SK-N-SH (cell line): ENCODE data around the gene MDH2. TPM values are rescaled to one million over a fixed set of nuclear protein-coding genes. Genes with fewer than 3 reads are reported as not detected.

Experiments
- CTCF ChIA-PET: fragments of 300-600, 350-600 bp; formaldehyde crosslinking; extraction: SDS; loops from one replicate; lab custom pipeline; 2021; lab: Yijun Ruan, JAX
- POLR2A ChIA-PET: fragments of 350-600 bp; sonication (Branson Sonifier 250); formaldehyde crosslinking; extraction: SDS; loops from one replicate; lab custom pipeline; 2020; ENCODE audit warnings: antibody characterized with exemption, inconsistent platforms; lab: Yijun Ruan, JAX
- DNase-seq: peaks from one replicate; pipeline ENCODE4 v3.0.0; 2012
- H2AFZ ChIP-seq: fragments of 200-600 bp; sonication (generic); 2 replicates; pipeline ENCODE4 v1.8.1; 2016; ENCODE audit warnings: antibody characterized with exemption, mild to moderate bottlenecking, low read depth
- H3F3A ChIP-seq: fragments of 200-600 bp; sonication (generic); replicated peaks from 2 replicates; pipeline ENCODE3; 2016; ENCODE audit warnings: antibody characterized with exemption, mild to moderate bottlenecking; ENCODE audit not compliant: insufficient read depth
- H3K27ac ChIP-seq, 2 experiments: fragments of 200-500 bp in 1 of 2; fragments of 200-600 bp in 1 of 2; sonication (Bioruptor generic) in 1 of 2; sonication (generic), shearing (Covaris generic) in 1 of 2; 2 replicates each; pipeline versions ENCODE4 v1.5.1 to v1.6.1; 2014 to 2016; ENCODE audit warnings: low read depth in 2 of 2, inconsistent platforms in 1 of 2, low read length in 1 of 2, mild to moderate bottlenecking in 1 of 2, mixed read lengths in 1 of 2
- H3K27me3 ChIP-seq: fragments of 200-600 bp; sonication (generic), shearing (Covaris generic); 2 replicates; pipeline ENCODE4 v1.6.1; 2016; ENCODE audit warnings: mixed run types; ENCODE audit not compliant: insufficient read depth
- H3K36me3 ChIP-seq, 2 experiments: fragments of 200-500 bp in 1 of 2; fragments of 200-600 bp in 1 of 2; sonication (Bioruptor generic) in 1 of 2; sonication (generic) in 1 of 2; replicated peaks in 1 of 2; 2 replicates each; pipeline versions ENCODE3 to v1.5.1; 2014 to 2016; ENCODE audit warnings: low read length in 1 of 2, mild to moderate bottlenecking in 1 of 2; ENCODE audit not compliant: insufficient read depth in 2 of 2, control insufficient read depth in 1 of 2
- H3K4me1 ChIP-seq, 2 experiments: fragments of 200-500 bp in 1 of 2; fragments of 200-600 bp in 1 of 2; sonication (Bioruptor generic) in 1 of 2; sonication (generic), shearing (Covaris generic) in 1 of 2; 2 replicates each; pipeline versions ENCODE4 v1.5.1 to v1.6.1; 2014 to 2016; ENCODE audit warnings: low read depth in 1 of 2, low read length in 1 of 2, mixed run types in 1 of 2; ENCODE audit not compliant: insufficient read depth in 2 of 2, control insufficient read depth in 1 of 2
- H3K4me2 ChIP-seq: fragments of 200-600 bp; sonication (generic), shearing (Covaris generic); 2 replicates; pipeline ENCODE4 v1.6.1; 2017; ENCODE audit warnings: mixed run types
- H3K4me3 ChIP-seq, 2 experiments: fragments of 200-500 bp in 1 of 2; fragments of 200-600 bp in 1 of 2; sonication (Bioruptor generic) in 1 of 2; sonication (generic), shearing (Covaris generic) in 1 of 2; 2 replicates each; pipeline versions ENCODE4 v1.5.1 to v1.8.1; 2014 to 2016; ENCODE audit warnings: low read depth in 2 of 2, inconsistent platforms in 1 of 2, low read length in 1 of 2, mild to moderate bottlenecking in 1 of 2, mixed read lengths in 1 of 2, moderate library complexity in 1 of 2
- H3K79me2 ChIP-seq: fragments of 200-600 bp; sonication (generic); 2 replicates; pipeline ENCODE4 v1.8.1; 2017; ENCODE audit warnings: mild to moderate bottlenecking; ENCODE audit not compliant: insufficient read depth
- H3K9ac ChIP-seq: fragments of 200-600 bp; sonication (generic); 2 replicates; pipeline ENCODE4 v1.6.1; 2017; ENCODE audit warnings: mixed run types
- H3K9me2 ChIP-seq: fragments of 200-600 bp; sonication (generic); 2 replicates; pipeline ENCODE4 v1.6.1; 2017; ENCODE audit warnings: mixed run types
- H3K9me3 ChIP-seq: fragments of 200-600 bp; sonication (generic); 2 replicates; pipeline ENCODE4 v1.6.1; 2017; ENCODE audit warnings: mixed run types, mild to moderate bottlenecking, moderate library complexity
- H4K20me1 ChIP-seq: fragments of 200-600 bp; sonication (generic); 2 replicates; pipeline ENCODE4 v1.6.1; 2017; ENCODE audit warnings: mild to moderate bottlenecking, mixed run types; ENCODE audit not compliant: insufficient read depth
- EZH2phosphoT487 ChIP-seq: fragments of 200-600 bp; sonication (generic); IDR thresholded peaks from 2 replicates; pipeline ENCODE4 v1.6.1; 2017; ENCODE audit warnings: low read depth, mixed run types, mild to moderate bottlenecking, antibody characterized with exemption, moderate library complexity, borderline replicate concordance
- FOXJ3 ChIP-seq: sonication (generic); formaldehyde crosslinking; IDR thresholded peaks from 2 replicates; pipeline ENCODE4 v1.5.1; 2020; ENCODE audit warnings: mild to moderate bottlenecking, missing genetic modification reagents
- GABPA ChIP-seq: IDR thresholded peaks from 2 replicates; pipeline ENCODE4 v1.4.0; 2012; ENCODE audit warnings: low read depth, mild to moderate bottlenecking
- GATA2 ChIP-seq: sonication (generic); formaldehyde crosslinking; IDR thresholded peaks from 2 replicates; pipeline ENCODE4 v1.5.0; 2020; ENCODE audit warnings: mild to moderate bottlenecking, missing genetic modification reagents
- IRF3 ChIP-seq: fragments of 150-350 bp; IDR thresholded peaks from 2 replicates; pipeline ENCODE4 v1.6.1; 2016; ENCODE audit warnings: mild to moderate bottlenecking, low read depth, low read length
- JUND ChIP-seq: IDR thresholded peaks from 2 replicates; pipeline ENCODE4 v1.4.0; 2012
- MXI1 ChIP-seq: IDR thresholded peaks from 2 replicates; pipeline ENCODE4 v1.6.1; 2012; ENCODE audit warnings: mild to moderate bottlenecking, low read depth, low read length, improper control_type of control experiment
- RFX5 ChIP-seq: IDR thresholded peaks from 2 replicates; pipeline ENCODE4 v1.6.1; 2012; ENCODE audit warnings: mild to moderate bottlenecking, improper control_type of control experiment, low read length
- SIN3A ChIP-seq: IDR thresholded peaks from 2 replicates; pipeline ENCODE4 v1.6.1; 2012; ENCODE audit warnings: low read depth, mild to moderate bottlenecking, low read length, moderate library complexity, borderline replicate concordance
- TAF1 ChIP-seq: IDR thresholded peaks from 2 replicates; pipeline ENCODE4 v1.6.1; 2012; ENCODE audit warnings: low read depth, mild to moderate bottlenecking, low read length, moderate library complexity, borderline replicate concordance
- YY1 ChIP-seq: IDR thresholded peaks from 2 replicates; pipeline ENCODE4 v1.4.0; 2012; ENCODE audit warnings: low read depth, mild to moderate bottlenecking
- ZBTB33 ChIP-seq: IDR thresholded peaks from 2 replicates; pipeline ENCODE4 v1.4.0; 2012; ENCODE audit warnings: low read depth, borderline replicate concordance
- whole genome bisulfite sequencing: methylation state at CpG from one replicate; pipeline ENCODE4 v1.1.6; 2017; ENCODE audit warnings: low lambda C conversion rate; 5-methylcytosine and 5-hydroxymethylcytosine counted together
- polyA plus RNA-seq, 3 experiments: library from polyadenylated mRNA; depleted of rRNA; stranded (reverse); fragments of >200 nt; gene quantifications; 2 replicates each; pipeline ENCODE4 v1.2.3, GENCODE V29; 2012
- TF ChIP-seq, protein P1 (sequence below): IDR thresholded peaks from 2 replicates; pipeline ENCODE4; 2012

Gene MDH2
- polyA plus RNA-seq, 1 of the 3 experiments (the other 2 are of a cell fraction), result 301 TPM

DNA sequence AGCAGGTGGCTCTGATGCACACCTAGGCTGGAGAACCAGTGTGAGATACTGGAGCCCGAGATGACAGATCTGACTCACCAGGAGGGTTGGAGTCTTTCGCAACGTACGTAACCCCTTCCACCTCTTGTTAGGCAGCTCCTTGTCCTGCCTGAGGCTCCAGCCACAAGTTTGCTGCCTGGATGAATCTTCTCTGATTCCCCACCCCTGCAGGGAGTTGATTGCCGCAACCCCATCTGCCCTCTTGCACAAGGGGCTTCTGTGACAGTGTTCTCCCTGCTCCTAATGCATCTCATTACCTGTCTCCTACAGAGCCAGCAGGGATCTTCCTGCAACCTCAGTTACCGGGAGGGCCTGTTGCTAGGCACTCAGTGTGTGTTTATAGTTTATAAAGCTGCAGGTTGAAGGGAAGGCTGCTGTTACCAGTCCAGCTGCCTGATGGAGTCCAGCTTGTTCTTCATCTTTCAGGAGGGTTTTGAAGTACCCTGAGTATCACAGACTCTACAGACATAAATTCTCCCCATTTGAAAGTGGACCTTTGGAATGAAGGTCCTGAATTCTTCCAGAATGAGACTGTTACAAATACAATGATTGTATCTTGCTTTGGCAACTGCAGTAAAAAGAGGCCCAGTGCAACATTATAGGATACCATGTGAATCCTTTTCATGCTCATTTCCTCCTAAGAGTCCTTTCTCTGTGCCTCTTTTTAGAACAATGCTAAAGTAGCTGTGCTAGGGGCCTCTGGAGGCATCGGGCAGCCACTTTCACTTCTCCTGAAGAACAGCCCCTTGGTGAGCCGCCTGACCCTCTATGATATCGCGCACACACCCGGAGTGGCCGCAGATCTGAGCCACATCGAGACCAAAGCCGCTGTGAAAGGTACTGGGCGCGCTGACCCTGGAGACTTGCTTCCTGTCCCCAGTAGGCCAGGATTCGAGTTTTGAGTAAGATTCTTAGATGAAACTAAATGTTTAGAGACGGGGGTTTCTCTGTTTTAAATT lies 6.5 kb downstream of the MDH2 start:
- no peak for DNase-seq
- POLR2A ChIA-PET, result no interaction called here
- H4K20me1 ChIP-seq, result peaks cover 50% of the 10 kb centered on the region
- WGBS, result 94% methylated on average over 18 of the region's 18 CpGs
- peak overlapping the region; percentile 19; the same call in 1 of the 2 replicates for H3K4me2 ChIP-seq
- peaks cover 83% of the 10 kb centered on the region for H3K79me2 ChIP-seq
- H3K27ac ChIP-seq, result peak overlapping the region in 1 of 2 experiments; percentile 66; a peak in 2 of 4 replicates
- peaks cover 17% of the 10 kb centered on the region for H3F3A ChIP-seq
- no peak overlapping the region for H3K4me3 ChIP-seq
- CTCF ChIA-PET, result interaction anchor here (0.6 to 1.3 kb wide), 3 partner anchors 13 to 77 kb away, joined by 3 read pairs; no protein-coding TSS in a partner anchor
- TF ChIP-seq MXI1 (no peak), GATA2 (CRISPR knock-in tag) (no peak), YY1 (no peak), TAF1 (no peak), FOXJ3 (CRISPR knock-in tag) (no peak), RFX5 (no peak), EZH2phosphoT487 (no peak), JUND (0 out of 2 replicates have a peak, but pooled peaks have one; percentile 3)
- TF ChIP-seq, protein P1, sequence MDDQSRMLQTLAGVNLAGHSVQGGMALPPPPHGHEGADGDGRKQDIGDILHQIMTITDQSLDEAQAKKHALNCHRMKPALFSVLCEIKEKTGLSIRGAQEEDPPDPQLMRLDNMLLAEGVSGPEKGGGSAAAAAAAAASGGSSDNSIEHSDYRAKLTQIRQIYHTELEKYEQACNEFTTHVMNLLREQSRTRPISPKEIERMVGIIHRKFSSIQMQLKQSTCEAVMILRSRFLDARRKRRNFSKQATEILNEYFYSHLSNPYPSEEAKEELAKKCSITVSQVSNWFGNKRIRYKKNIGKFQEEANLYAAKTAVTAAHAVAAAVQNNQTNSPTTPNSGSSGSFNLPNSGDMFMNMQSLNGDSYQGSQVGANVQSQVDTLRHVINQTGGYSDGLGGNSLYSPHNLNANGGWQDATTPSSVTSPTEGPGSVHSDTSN, result 0 out of 2 replicates have a peak, but pooled peaks have one; percentile 7
- TF ChIP-seq, all 33 proteins: peak for 2
- Histone ChIP-seq H3K9me3 (no peaks in the 10 kb centered on the region), H3K36me3 (peaks cover 48 to 60% of the 10 kb centered on the region in 2 experiments), H2AFZ (no peak overlapping the region), H3K4me1 (peaks cover under 1 to 21% of the 10 kb centered on the region in 2 experiments; a peak in 3 of 4 replicates), H3K9ac (0 out of 2 replicates have a peak overlapping the region, but pooled peaks have one; percentile 18), H3K27me3 (no peaks in the 10 kb centered on the region), H3K9me2 (no peaks in the 10 kb centered on the region)

GRCh38 chr7:76056241-76056640 lies 8.3 kb downstream of the MDH2 start:
- peaks cover 39% of the 10 kb centered on the region for H4K20me1 ChIP-seq
- H3F3A ChIP-seq, result peaks cover 17% of the 10 kb centered on the region
- H3K4me2 ChIP-seq, result no peak overlapping the region
- H3K9me2 ChIP-seq, result no peaks in the 10 kb centered on the region
- TF ChIP-seq MXI1 (no peak), SIN3A (no peak), GATA2 (CRISPR knock-in tag) (no peak), GABPA (no peak), FOXJ3 (CRISPR knock-in tag) (no peak), TAF1 (no peak), RFX5 (no peak), ZBTB33 (no peak), IRF3 (no peak)
- TF ChIP-seq, protein P1, result no peak
- H3K36me3 ChIP-seq, result peaks cover 58 to 78% of the 10 kb centered on the region in 2 experiments
- no peak for DNase-seq
- H3K9ac ChIP-seq, result no peak overlapping the region
- ChIA-PET CTCF (interaction anchor here (0.8 to 1.4 kb wide), 4 partner anchors 9 to 190 kb away, joined by 3 to 4 read pairs (median 3); partner anchors contain the start of genes MDH2 and STYXL1), POLR2A (interaction anchor here (2.3 kb wide), 1 partner anchor 9 kb away, joined by 8 read pairs; the partner anchor contains the start of genes MDH2 and STYXL1)
- H3K4me3 ChIP-seq, result no peak overlapping the region
- WGBS, result 85% methylated on average over 7 of the region's 7 CpGs
- peaks cover 65% of the 10 kb centered on the region for H3K79me2 ChIP-seq
- H3K27ac ChIP-seq, result no peak overlapping the region
- peaks cover 0 to 21% of the 10 kb centered on the region in 2 experiments; a peak in 2 of 4 replicates for H3K4me1 ChIP-seq
- H3K9me3 ChIP-seq, result no peaks in the 10 kb centered on the region
- H2AFZ ChIP-seq, result no peak overlapping the region
- no peaks in the 10 kb centered on the region for H3K27me3 ChIP-seq
